Activated CD4-positive, alpha-beta T cell treated with anti-CD3 and anti-CD28 coated beads, Interleukin-2, amount 10 ng/mL, durations not matched to agents 7 days and 5 days (primary cell): Measurements from ENCODE around the gene PARP16. TPM values are rescaled to one million over a fixed set of nuclear protein-coding genes. Genes with fewer than 3 reads are reported as not detected.

Experiments
- total RNA-seq, 2 experiments: library from RNA; stranded (reverse); gene quantifications; one replicate each; pipeline ENCODE4 v1.2.3, GENCODE V29; 2021

PARP16 gene
- total RNA-seq, 2 experiments from 2014 or later = 19.0 to 21.7 TPM

Other genes starting within 250 kb of the PARP16 start
- gene SLC51B, start 241.5 kb downstream of the PARP16 start, total RNA-seq = not detected
- gene RASL12, start 218.9 kb downstream of the PARP16 start, total RNA-seq = not detected
- not detected for gene KBTBD13, start 210.1 kb downstream of the PARP16 start, total RNA-seq
- 1 to 10 TPM; 3.8 to 5.3 TPM for gene UBAP1L, start 171.7 kb downstream of the PARP16 start, total RNA-seq
- gene PDCD7, start 153.1 kb downstream of the PARP16 start, total RNA-seq = 10 to 100 TPM; 19.5 to 26.5 TPM
- gene CLPX, start 101.5 kb downstream of the PARP16 start, total RNA-seq = 10 to 100 TPM; 44.9 to 47.3 TPM
- gene CILP, start 75.4 kb downstream of the PARP16 start, total RNA-seq = under 1 TPM; 0.04 to 0.12 TPM
- not detected for gene RNU5A-1, start 9.2 kb upstream of the PARP16 start, total RNA-seq
- 10 to 100 TPM; 14.4 to 36.1 TPM for gene RNU5B-1, start 17.8 kb upstream of the PARP16 start, total RNA-seq
- gene IGDCC3, start 91.1 kb upstream of the PARP16 start, total RNA-seq = not detected
- under 1 TPM; 0.06 to 0.12 TPM for gene IGDCC4, start 136.1 kb upstream of the PARP16 start, total RNA-seq
- gene DPP8, start 230.8 kb upstream of the PARP16 start, total RNA-seq = 10 to 100 TPM; 42.8 to 45.4 TPM
- 10 to 100 TPM; 31.3 to 32.8 TPM for gene HACD3, start 243.6 kb upstream of the PARP16 start, total RNA-seq